NCI-H1417 treated with DMSO at 0.1 percent for 48 hours (cell line): Measurements from ENCODE around the gene ZNF99.
"Not testable (repeated sequence)": the region's sequence is repeated elsewhere in the genome, so short reads cannot be mapped to it uniquely, and the experiment has no call there.

Experiments used
- DNase-seq: peaks from one replicate; lab custom pipeline; 2025; lab: John Stamatoyannopoulos, UW

The ZNF99 gene

GRCh38 chr19:22783651-22784410 lies at the start of gene ZNF99:
Gene ZNF99, minus strand, starts transcription at chr19:22784151. Its CDS starts 135 bp downstream, at chr19:22784016.
- no peak for DNase-seq

DNA sequence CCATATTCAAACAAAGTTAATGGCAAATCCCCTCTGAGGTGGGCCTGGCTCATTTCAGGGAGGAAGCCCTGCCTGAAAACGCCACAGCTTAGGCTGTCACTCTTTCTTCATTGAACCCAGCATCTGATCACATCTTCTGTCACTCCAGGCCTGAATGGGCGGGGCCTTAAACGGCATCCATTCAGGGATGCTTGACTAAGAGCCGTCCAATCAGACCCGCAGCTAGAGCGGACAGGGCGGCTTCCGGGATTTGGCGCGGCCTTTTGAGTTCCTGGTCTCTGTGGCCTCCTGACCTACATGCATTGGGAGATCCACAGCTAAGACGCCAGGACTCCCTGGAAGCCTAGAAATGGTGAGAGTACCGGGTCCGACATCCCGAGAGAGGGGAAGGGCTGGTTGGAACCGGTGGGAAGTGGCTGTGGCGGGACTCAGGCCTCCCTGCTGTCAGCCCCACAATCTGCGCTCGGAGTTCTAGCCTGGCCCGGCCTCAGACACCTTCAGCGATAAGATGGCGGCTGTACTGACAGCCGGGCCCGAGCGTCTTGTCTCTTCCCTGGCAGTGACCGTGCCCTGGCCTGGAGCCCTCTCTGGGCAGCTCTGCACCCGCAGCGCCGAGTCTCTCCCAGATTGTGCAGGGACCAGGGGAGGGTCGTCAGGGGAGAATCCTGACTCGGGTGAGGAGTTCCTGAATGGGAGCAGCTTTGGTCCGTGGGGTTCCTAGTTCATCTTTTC lies 48.2 kb upstream of the ZNF99 start, which contains the start of gene ZNF723:
ZNF723 (plus strand) TSS at position 261 of the 732 bp plus-strand sequence; CDS start at position 350, 89 bp downstream.
- no peak for DNase-seq

DNA sequence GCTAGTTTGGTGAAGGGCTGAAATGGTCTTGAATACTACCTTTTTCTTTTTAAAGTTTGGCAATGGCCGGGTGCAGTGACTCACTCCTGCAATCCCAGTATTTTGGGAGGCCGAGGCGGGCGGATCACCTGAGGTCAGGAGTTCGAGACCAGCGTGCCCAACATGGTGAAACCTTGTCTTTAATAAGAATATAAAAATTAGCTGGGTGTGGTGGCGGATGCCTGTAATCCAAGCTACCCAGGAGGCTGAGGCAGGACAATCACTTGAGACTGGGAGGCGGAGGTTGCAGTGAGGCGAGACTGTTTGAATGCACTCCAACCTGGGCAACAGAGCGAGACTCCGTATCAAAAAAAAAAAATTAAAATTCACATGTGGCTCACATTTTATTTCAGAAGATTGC lies 47.3 kb upstream of the ZNF99 start:
- DNase-seq = no peak

- no peak for DNase-seq
Measured at GRCh38 chr19:22814124-22814523, 30.2 kb upstream of the ZNF99 start.

DNA sequence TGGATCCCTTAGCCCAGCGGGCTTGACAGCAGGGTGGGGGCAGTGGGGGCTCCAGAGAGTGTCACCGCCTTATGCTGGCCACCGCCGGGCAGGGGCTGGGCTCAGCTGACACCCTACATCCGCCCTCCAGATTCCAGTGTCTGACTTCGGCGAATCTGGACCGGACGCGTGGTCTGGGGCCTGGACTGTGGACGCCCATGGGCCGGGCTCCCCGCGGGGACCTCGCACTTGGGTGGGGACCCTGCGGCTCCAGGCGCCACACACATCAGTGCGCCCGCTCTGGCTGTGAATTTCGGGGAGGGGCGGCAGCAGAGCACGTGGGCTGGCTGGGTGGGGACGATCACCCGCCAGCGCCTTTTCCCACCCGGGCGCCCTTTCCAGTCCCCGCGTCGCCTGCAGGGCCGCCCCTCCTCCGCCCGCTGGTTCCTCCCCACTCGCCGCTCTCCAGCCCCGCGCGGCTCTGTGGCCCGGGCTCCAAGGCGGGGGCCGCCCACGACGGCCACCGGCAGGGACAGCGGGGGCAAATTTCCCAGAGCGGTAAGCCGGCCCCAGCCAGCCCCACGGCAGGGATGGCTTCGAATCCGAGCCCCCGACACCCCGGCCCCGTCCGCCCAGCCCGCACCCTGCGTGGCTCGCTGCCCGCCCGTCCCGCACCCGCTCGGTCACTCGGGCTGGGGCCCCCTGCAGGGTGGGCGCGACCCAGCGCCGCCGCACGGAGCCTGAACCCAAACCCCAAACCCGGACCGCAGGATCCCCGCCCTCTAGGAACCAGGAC lies 23.3 kb upstream of the ZNF99 start:
- no peak for DNase-seq

DNA sequence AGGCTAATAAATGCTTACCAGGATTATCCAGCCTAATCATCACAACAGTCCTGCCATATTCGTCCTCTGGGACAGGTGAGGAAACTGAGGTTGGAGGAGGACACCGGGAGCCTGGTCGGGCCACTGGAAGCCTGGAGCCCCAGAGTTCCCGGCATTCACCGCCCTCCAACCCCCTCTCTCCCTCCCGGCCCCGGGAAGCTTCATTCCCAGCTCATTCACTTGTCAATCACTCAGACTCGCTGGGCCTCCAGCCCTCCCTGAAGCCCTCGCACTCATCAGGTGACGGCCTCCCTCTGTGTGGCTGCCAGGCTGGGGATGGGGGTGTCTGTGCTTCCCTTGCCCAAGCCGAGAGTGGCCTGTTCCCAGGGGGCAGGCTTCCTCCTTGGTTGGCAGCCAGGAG lies 22.5 kb upstream of the ZNF99 start:
- DNase-seq = no peak

GRCh38 chr19:22797040-22797439 lies 13.1 kb upstream of the ZNF99 start:
- no peak for DNase-seq

DNA sequence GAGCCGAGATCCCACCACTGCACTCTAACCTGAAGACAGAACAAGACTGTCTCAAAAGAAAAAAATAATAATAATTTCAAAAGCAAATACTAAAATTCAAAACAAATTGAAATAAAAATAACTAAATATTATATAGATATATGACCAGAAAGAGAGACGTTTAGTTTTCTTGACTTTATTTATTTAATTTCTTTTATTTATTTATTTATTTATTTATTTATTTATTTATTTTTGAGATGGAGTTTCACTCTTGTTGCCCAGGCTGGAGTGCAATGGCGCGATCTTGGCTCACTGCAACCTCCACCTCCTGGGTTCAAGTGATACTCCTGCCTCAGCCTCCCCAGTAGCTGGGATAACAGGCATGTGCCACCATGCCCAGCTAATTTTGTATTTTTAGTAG lies 8.9 kb upstream of the ZNF99 start:
- DNase-seq = not testable (repeated sequence)

DNA sequence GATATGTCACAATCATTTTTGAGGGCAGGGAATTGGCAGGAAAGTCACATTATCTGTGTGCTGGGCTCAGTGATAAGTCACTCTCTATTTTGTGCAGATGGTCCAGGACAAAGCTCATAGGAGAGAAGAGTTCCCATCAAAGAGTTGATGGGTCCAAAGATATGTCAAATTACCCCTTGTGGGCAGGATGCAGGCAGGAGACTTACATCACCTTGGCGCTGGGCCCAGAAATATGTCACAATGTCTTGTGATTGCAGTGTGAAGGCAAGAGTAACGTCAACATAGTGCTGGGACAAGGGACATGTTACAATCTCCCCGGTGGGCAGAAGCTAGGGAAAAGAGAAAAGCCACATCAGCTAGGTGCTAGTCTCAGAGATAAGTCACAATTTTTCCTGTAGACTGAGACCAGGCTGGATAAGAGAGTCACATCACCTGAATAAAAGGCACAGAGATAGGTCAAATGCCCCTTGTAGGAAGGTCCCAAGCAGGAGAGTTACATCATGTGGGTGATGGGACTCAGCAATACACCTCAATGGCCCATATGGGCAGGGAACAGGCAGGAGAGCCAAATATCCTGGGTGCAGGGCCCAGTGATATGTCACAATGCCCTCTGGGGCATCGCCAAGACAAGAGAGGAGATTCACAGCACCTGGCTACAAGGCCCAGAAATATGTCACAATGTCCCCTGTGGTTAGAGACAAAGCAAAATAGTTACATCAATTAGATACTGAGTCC lies 47.9 kb downstream of the ZNF99 start:
- DNase-seq = no peak

DNA sequence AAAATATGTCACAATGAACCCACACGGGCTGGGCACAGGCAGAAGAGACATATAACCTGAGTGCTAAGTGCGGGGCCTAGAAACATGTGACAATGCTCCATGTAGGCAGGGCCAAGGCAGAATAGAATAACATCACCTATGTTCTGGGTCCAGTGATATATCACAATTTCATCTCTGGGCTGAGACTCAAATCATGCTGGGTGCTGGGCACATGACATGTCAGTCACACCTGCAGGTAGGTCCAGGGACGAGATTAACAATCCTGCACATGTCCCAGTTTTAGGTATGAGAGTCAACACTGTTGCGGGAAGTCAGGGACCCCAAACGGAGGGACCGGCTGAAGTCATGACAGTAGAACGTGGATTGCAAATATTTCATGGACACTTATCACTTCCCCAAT lies 50.3 kb downstream of the ZNF99 start:
- DNase-seq = no peak

DNA sequence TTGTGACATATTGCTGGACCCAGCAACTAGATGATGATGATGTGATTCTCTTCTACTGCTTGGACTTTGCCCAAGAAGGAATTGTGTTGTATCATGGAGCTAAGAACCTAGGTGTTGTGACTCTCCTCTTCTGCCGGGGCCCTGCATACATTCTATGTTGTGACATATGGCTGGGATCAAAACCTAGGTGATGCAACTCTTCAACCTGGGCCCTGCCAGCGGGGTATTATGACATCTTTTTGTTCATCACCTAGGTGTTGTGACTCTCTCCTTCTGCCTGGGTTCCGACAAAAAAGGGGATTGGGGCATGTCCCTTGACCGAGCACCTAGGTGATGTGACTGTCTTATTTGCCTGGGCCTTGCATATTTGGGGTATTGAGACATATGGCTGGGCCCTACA lies 55.7 kb downstream of the ZNF99 start:
- not testable (repeated sequence) for DNase-seq

DNA sequence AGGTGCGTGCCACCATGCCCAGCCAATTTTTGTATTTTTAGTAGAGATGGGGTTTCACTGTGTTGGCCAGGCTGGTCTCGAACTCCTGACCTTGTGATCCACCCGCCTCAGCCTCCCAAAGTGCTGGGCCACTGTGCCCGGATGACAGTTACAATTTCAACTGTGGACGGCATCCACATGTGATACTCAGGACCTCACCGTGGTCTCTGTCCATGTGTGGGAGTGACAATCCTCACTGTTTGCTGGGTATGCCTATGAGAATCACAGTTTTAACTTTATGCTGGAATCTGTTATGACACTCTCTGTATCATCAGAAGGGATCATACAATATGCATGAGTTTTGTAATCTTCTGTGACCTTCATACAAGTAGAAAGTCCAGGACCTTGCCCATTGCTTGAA lies 62.4 kb downstream of the ZNF99 start:
- not testable (repeated sequence) for DNase-seq

GRCh38 chr19:22708983-22709382 lies 75.0 kb downstream of the ZNF99 start:
- no peak for DNase-seq

- not testable (repeated sequence) for DNase-seq
Measured at GRCh38 chr19:22703096-22703495, 80.9 kb downstream of the ZNF99 start.

DNA sequence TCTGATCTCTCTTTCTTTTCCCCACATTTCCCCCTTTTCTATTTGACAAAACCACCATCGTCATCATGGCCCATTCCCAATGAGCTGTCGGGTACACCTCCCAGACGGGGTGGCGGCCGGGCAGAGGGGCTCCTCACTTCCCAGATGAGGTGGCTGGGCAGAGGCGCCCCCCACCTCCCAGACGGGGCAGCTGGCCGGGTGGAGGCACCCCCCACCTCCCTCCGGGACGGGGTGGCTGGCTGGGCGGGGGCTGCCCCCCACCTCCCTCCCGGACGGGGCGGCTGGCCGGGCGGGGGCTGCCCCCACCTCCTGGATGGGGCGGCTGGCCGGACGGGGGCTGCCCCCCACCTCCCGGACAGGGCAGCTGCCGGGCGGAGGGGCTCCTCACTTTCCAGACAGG lies 81.3 kb downstream of the ZNF99 start:
- DNase-seq = not testable (repeated sequence)
